ENCODE results near the gene CEL.
A peak's percentile ranks its signal among the peaks of the same experiment; 100 is the strongest.
"Not testable (repeated sequence)": the region's sequence is repeated elsewhere in the genome, so short reads cannot be mapped to it uniquely, and the experiment has no call there.

Gene CEL

GRCh38 chr9:133037775-133038515 is 23.8 kb upstream of the CEL start:
- no peak for TF ChIP-seq MAX (IDR thresholded peaks at IDR 0.05; ENCODE audit: low read depth, low read length)
- TF ChIP-seq CTCF (IDR thresholded peaks at IDR 0.05; ENCODE audit: low read depth, low read length), result no peak
- no peak for TF ChIP-seq MYC (IDR thresholded peaks at IDR 0.05; ENCODE audit: low read depth, low read length)
- TF ChIP-seq POLR2A (IDR thresholded peaks at IDR 0.05; ENCODE audit: extremely low read depth, insufficient read length), result no peak
- H3K4me3 ChIP-seq (ENCODE audit: low read depth, low read length), result no peak overlapping the region
- no peak for DNase-seq (ENCODE audit: low read depth)

GRCh38 chr9:133040892-133041479 is 20.8 kb upstream of the CEL start:
- TF ChIP-seq CTCF (IDR thresholded peaks at IDR 0.05; ENCODE audit: low read depth, low read length), result peak; percentile 56
- peak; percentile 51 for DNase-seq (ENCODE audit: low read depth)
- H3K4me3 ChIP-seq (ENCODE audit: low read depth, low read length), result not testable (repeated sequence)

- no peak for DNase-seq (ENCODE audit: low read depth)
- H3K4me3 ChIP-seq (ENCODE audit: low read depth, low read length), result no peak overlapping the region
- no peak for TF ChIP-seq CTCF (IDR thresholded peaks at IDR 0.05; ENCODE audit: low read depth, low read length)
- TF ChIP-seq MYC (IDR thresholded peaks at IDR 0.05; ENCODE audit: low read depth, low read length), result no peak
- TF ChIP-seq MAX (IDR thresholded peaks at IDR 0.05; ENCODE audit: low read depth, low read length), result no peak
- no peak for TF ChIP-seq POLR2A (IDR thresholded peaks at IDR 0.05; ENCODE audit: extremely low read depth, insufficient read length)
Measured at GRCh38 chr9:133041958-133042357, 19.8 kb upstream of the CEL start.

- no peak for DNase-seq (ENCODE audit: low read depth)
- no peak for TF ChIP-seq MAX (IDR thresholded peaks at IDR 0.05; ENCODE audit: low read depth, low read length)
- TF ChIP-seq POLR2A (IDR thresholded peaks at IDR 0.05; ENCODE audit: extremely low read depth, insufficient read length), result no peak
- H3K4me3 ChIP-seq (ENCODE audit: low read depth, low read length), result no peak overlapping the region
Measured at GRCh38 chr9:133042676-133043075, 19.1 kb upstream of the CEL start.

- no peak for DNase-seq (ENCODE audit: low read depth)
- TF ChIP-seq POLR2A (IDR thresholded peaks at IDR 0.05; ENCODE audit: extremely low read depth, insufficient read length) (no peak), MYC (IDR thresholded peaks at IDR 0.05; ENCODE audit: low read depth, low read length) (no peak), CTCF (IDR thresholded peaks at IDR 0.05; ENCODE audit: low read depth, low read length) (no peak), MAX (IDR thresholded peaks at IDR 0.05; ENCODE audit: low read depth, low read length) (no peak)
- no peak overlapping the region for H3K4me3 ChIP-seq (ENCODE audit: low read depth, low read length)
Measured at GRCh38 chr9:133043449-133044035, 18.2 kb upstream of the CEL start.

GRCh38 chr9:133044125-133044524 is 17.7 kb upstream of the CEL start:
- no peak for TF ChIP-seq MYC (IDR thresholded peaks at IDR 0.05; ENCODE audit: low read depth, low read length)
- TF ChIP-seq MAX (IDR thresholded peaks at IDR 0.05; ENCODE audit: low read depth, low read length), result no peak
- TF ChIP-seq POLR2A (IDR thresholded peaks at IDR 0.05; ENCODE audit: extremely low read depth, insufficient read length), result no peak
- no peak for TF ChIP-seq CTCF (IDR thresholded peaks at IDR 0.05; ENCODE audit: low read depth, low read length)
- DNase-seq (ENCODE audit: low read depth), result no peak
- H3K4me3 ChIP-seq (ENCODE audit: low read depth, low read length), result no peak overlapping the region
